Heart left ventricle (tissue), 16 donors: Measurements from ENCODE around the gene MAST4. TPM values are rescaled to one million over a fixed set of nuclear protein-coding genes. Genes with fewer than 3 reads are reported as not detected.

Experiments used
- ATAC-seq, 4 donors: fragments of 200-7000 bp; cut with Tn5 transposase; one replicate each; pipeline ENCODE4 v1.9.1; 2020 to 2022; ENCODE audit warnings: moderate library complexity in 4 of 4, mild to moderate bottlenecking in 3 of 4, moderate number of reproducible peaks in 1 of 4
- DNase-seq, 5 donors: peaks; one replicate each; pipeline ENCODE4 v3.0.0-alpha.2; 2020
- H3K27ac ChIP-seq, 12 donors: fragments of 200-600 bp; sonication (generic) in 4 of 12; one replicate each; pipeline versions ENCODE4 v1.5.0 to v1.8.0; 2016 to 2022; ENCODE audit warnings: mild to moderate bottlenecking in 2 of 12
- H3K27me3 ChIP-seq, 9 donors: fragments of 200-600 bp; sonication (generic) in 2 of 9; one replicate each; pipeline versions ENCODE4 v1.5.1 to v1.8.0; 2016 to 2022; ENCODE audit warnings: mild to moderate bottlenecking in 3 of 9
- H3K36me3 ChIP-seq, 9 donors: fragments of 200-600 bp; sonication (generic) in 2 of 9; one replicate each; pipeline versions ENCODE4 v1.5.0 to v1.8.0; 2018 to 2022; ENCODE audit warnings: mild to moderate bottlenecking in 2 of 9
- H3K4me1 ChIP-seq, 12 donors: fragments of 200-600 bp; sonication (generic) in 4 of 12; one replicate each; pipeline versions ENCODE4 v1.5.0 to v1.8.0; 2016 to 2022; ENCODE audit warnings: mild to moderate bottlenecking in 3 of 12
- H3K4me3 ChIP-seq, 12 donors: fragments of 200-600 bp; sonication (generic) in 4 of 12; one replicate each; pipeline versions ENCODE4 v1.5.0 to v1.8.0; 2017 to 2022; ENCODE audit warnings: mild to moderate bottlenecking in 9 of 12, moderate library complexity in 4 of 12
- H3K9me3 ChIP-seq, 12 donors: fragments of 200-600 bp; sonication (generic) in 4 of 12; one replicate each; pipeline versions ENCODE4 v1.5.0 to v1.8.0; 2016 to 2022; ENCODE audit warnings: mild to moderate bottlenecking in 1 of 12
- POLR2A ChIP-seq, 2 donors: fragments of 450-650 bp; IDR thresholded peaks; one replicate each; pipeline ENCODE4 v1.6.1; 2017; ENCODE audit warnings: antibody characterized with exemption in 2 of 2, mild to moderate bottlenecking in 2 of 2, moderate library complexity in 2 of 2
- WGBS, 4 donors: extraction: QIAGEN DNeasy Blood & Tissue Kit in 2 of 4; methylation state at CpG; one replicate each; pipeline versions ENCODE4 v1.1.5 to v1.1.7; 2013 to 2018; 5-methylcytosine and 5-hydroxymethylcytosine counted together
- intact Hi-C, 10 donors: fragments of 100-400 bp; cut with DNase I; formaldehyde crosslinking; loops; one replicate each; pipeline versions ENCODE4 v1.11.1 to v1.14.2; 2022
- polyA plus RNA-seq, 2 donors: library from polyadenylated mRNA; stranded (reverse); fragments of 200-250 nt; gene quantifications; one replicate each; pipeline ENCODE4 v1.2.3, GENCODE V29; 2013
- total RNA-seq, 9 donors: library from RNA; depleted of rRNA in 2 of 9; stranded (reverse); fragments of >200 nt in 2 of 9; fragmentation: NEBNext Ultra II Directional in 3 of 9; extraction: Animal tissue kit (Norgen Biotek cat#: 25700) in 3 of 9; gene quantifications; one replicate each; pipeline versions ENCODE4 v1.1.0 to v1.2.4, GENCODE V29; 2016 to 2023
- TF ChIP-seq, protein P1 (sequence below), 12 donors: fragments of 200-600 bp; sonication (generic) in 4 of 12; IDR thresholded peaks; one replicate each; pipeline versions ENCODE4 v1.5.0 to v1.8.0; 2018 to 2022; ENCODE audit warnings: antibody characterized with exemption in 12 of 12, mild to moderate bottlenecking in 5 of 12
- donor health status: ischemic (EF 13 %, LVEDD 7.1; RV severe dilation, severe dysfunction).
- donor health status: healthy with polysubstance abuse.
- donor health status: DM: no; HTN: yes; CAD: no.
- donor health status: DM: no; HTN: no; CAD: no.
- donor health status: ischemic (EF 25% LVEDD 6.9; RV normal size, moderate dysfunction).
- donor health status: ischemic (EF 25% LVEDD 5.7; RV mildly dilated, moderate dysfunction).
- donor health status: healthy.
- donor health status: DM: yes; HTN: yes; CAD: no.
- donor health status: ischemic (EF 35%, LVEDD 5.7; RV mildly dilated, moderate dysfunction).
- donor health status: nonischemic (EF 11% LVEDD 7.7; RV severe dilation, severe dysfunction).
- donor health status: DM: yes; HTN: yes; CAD: no.
- donor health status: PGD.
- donor health status: ischemic (EF 29% LVEDD 5.4; RV normal size, mild dysfunction).
- donor health status: nonischemic (EF 23%, LVEDD 6.1; RV moderate dilation, normal function).

Gene MAST4
- total and polyA plus RNA-seq, 11 donors: 26.8 to 96.2 (median 68.1) TPM

DNA sequence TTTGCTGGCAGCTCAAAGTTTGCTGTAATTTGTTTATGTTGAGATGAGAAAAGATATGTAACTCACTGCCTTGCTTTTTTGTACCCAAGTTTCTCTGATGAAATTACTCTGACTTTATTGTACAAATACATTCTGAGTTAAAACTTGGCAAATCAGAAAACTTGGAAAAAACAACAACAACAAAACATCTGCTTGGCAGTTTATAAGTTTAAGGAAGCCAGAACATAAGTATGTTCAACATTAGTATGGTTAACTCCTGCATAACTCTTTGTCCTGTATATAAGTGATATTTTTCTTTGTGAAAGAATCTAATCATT is 233.1 kb downstream of the MAST4 start:
- intact Hi-C loops: loop anchor here in 3 of 10 donors (5.0 to 10.0 kb wide), 3 partner anchors 135 to 155 kb away; no protein-coding TSS in a partner anchor

DNA sequence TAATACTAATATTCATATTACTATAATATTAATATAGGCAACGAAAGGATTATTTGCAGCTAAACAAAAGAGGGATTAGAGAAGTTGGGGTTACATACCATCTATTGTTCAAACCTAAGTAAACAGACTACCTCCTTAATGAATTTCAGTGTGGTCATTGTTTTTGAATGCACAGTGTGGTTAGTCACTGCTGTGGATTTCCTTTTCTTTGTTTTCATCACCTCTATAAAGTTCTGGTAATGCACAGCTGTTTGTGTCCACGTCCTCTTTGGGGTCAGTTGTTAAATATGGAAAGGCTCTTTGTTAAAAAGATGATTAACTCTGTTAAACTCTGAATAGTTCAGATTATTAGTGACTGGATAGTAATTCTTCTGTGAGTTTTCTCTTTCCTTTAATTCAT is 233.6 kb downstream of the MAST4 start:
- ATAC-seq: peak in 2 of 4 donors; percentile 35 to 38
- Histone ChIP-seq H3K9me3 (no peaks in the 10 kb centered on the region), H3K4me3 (peak overlapping the region; percentile 1 to 64 (median 50)), H3K27me3 (no peaks in the 10 kb centered on the region), H3K4me1 (peaks cover 0 to 42% (median 15%) of the 10 kb centered on the region in 12 donors), H3K27ac (peak overlapping the region in 9 of 12 donors; percentile 66 to 83 (median 73)), H3K36me3 (no peaks in the 10 kb centered on the region)
- intact Hi-C loops: loop anchor here in 4 of 10 donors (5.0 to 10.0 kb wide), 3 partner anchors 135 to 155 kb away; no protein-coding TSS in a partner anchor
- 7 to 14% (median 10%) methylated on average over 2 of the region's 2 CpGs for WGBS, 4 donors
- no peak for DNase-seq
- TF ChIP-seq, protein P1, sequence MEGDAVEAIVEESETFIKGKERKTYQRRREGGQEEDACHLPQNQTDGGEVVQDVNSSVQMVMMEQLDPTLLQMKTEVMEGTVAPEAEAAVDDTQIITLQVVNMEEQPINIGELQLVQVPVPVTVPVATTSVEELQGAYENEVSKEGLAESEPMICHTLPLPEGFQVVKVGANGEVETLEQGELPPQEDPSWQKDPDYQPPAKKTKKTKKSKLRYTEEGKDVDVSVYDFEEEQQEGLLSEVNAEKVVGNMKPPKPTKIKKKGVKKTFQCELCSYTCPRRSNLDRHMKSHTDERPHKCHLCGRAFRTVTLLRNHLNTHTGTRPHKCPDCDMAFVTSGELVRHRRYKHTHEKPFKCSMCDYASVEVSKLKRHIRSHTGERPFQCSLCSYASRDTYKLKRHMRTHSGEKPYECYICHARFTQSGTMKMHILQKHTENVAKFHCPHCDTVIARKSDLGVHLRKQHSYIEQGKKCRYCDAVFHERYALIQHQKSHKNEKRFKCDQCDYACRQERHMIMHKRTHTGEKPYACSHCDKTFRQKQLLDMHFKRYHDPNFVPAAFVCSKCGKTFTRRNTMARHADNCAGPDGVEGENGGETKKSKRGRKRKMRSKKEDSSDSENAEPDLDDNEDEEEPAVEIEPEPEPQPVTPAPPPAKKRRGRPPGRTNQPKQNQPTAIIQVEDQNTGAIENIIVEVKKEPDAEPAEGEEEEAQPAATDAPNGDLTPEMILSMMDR (IDR thresholded peaks at IDR 0.05): no peak
- TF ChIP-seq POLR2A (IDR thresholded peaks at IDR 0.05): no peak

More for the DNA sequence above, 233.1 kb downstream of the MAST4 start:
- H3K4me3 ChIP-seq: peak overlapping the region; percentile 22 to 64 (median 50)
- H3K9me3 ChIP-seq: no peaks in the 10 kb centered on the region
- H3K27me3 ChIP-seq: no peaks in the 10 kb centered on the region
- peaks cover 0 to 37% (median 13%) of the 10 kb centered on the region in 12 donors for H3K4me1 ChIP-seq
- no peak for TF ChIP-seq POLR2A (IDR thresholded peaks at IDR 0.05)
- TF ChIP-seq, protein P1 (IDR thresholded peaks at IDR 0.05): no peak
- ATAC-seq: no peak
- H3K36me3 ChIP-seq: no peaks in the 10 kb centered on the region
- DNase-seq: no peak
- H3K27ac ChIP-seq: peak overlapping the region; percentile 26 to 83 (median 72)

DNA sequence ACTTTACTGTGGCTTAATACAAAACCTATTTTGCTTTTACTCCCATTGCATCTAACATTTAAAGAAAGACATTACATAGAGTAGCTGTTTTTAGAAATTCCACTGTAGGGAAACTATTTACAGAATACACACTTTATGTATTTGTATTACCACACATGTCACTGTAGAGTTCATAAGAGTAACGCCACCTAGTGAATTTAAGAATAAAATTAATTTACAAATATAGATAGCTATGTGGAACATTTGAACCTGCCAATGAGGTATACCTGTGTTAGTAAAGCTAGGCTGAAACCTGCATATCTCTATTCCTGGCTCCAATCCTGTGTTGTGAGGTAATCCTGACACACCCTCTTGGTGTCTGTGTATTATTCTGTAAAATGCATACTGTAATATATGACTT is 234.4 kb downstream of the MAST4 start:
- Histone ChIP-seq H3K27me3 (no peaks in the 10 kb centered on the region), H3K4me1 (peaks cover 0 to 49% (median 16%) of the 10 kb centered on the region in 12 donors), H3K36me3 (no peaks in the 10 kb centered on the region), H3K4me3 (peak overlapping the region in 9 of 12 donors; percentile 46 to 64 (median 51)), H3K9me3 (no peaks in the 10 kb centered on the region), H3K27ac (peak overlapping the region in 7 of 12 donors; percentile 8 to 83 (median 70))
- ATAC-seq: no peak
- no peak for DNase-seq
- 18 to 28% (median 22%) methylated on average over 1 of the region's 1 CpG for WGBS, 4 donors
- TF ChIP-seq POLR2A (IDR thresholded peaks at IDR 0.05): no peak
- TF ChIP-seq, protein P1 (IDR thresholded peaks at IDR 0.05): peak in 8 of 12 donors; percentile 7 to 45 (median 30)
- intact Hi-C loops: loop anchor here in 1 of 10 donors (10.0 kb wide), 1 partner anchor 134 kb away; no protein-coding TSS in a partner anchor

DNA sequence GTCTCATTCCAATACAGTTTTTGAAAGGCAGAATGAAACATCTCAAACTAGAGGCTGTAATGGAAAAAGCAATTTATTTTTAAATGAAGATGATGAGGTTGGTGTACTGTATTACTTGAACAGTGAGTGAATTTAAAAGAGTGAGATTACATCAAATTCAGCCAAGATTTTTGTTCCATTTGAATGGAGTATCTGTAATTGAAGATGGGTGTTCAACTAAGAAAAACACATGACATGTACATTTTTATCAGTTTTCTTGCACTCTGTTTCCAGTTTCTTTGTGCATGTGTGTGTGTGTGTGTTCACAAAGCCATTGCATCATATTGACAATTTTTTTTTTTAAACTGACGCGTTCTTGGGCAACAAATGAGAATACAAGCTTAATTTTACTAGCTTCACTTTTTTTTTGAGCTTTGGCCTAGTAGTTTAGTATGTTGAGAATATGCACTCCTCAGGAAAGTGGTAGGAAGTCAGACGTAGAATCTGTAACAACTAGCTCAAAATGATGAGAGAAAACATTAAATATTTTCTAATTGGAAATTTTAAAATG is 243.5 kb downstream of the MAST4 start:
- H3K27me3 ChIP-seq: no peaks in the 10 kb centered on the region
- H3K9me3 ChIP-seq: no peaks in the 10 kb centered on the region
- no peaks in the 10 kb centered on the region for H3K36me3 ChIP-seq
- WGBS, 4 donors: 78 to 82% (median 82%) methylated on average over 3 of the region's 3 CpGs
- no peak for DNase-seq
- intact Hi-C loops: loop anchor here in 1 of 10 donors (10.0 kb wide), 1 partner anchor 125 kb away; no protein-coding TSS in a partner anchor
- H3K4me1 ChIP-seq: peaks cover 0 to 61% (median 20%) of the 10 kb centered on the region in 12 donors
- no peak for ATAC-seq
- H3K4me3 ChIP-seq: no peak overlapping the region
- H3K27ac ChIP-seq: no peak overlapping the region
- no peak for TF ChIP-seq POLR2A (IDR thresholded peaks at IDR 0.05)
